CD4-positive, alpha-beta T cell treated with Interleukin-6 at 100 ng/mL for 8 hours (primary cell): ENCODE measurements around the gene MINDY4.

Source experiments
- DNase-seq: peaks from one replicate; pipeline ENCODE4 v3.0.0-alpha.2; 2020; ENCODE audit warnings: mixed read lengths, low spot score

Gene MINDY4

DNA sequence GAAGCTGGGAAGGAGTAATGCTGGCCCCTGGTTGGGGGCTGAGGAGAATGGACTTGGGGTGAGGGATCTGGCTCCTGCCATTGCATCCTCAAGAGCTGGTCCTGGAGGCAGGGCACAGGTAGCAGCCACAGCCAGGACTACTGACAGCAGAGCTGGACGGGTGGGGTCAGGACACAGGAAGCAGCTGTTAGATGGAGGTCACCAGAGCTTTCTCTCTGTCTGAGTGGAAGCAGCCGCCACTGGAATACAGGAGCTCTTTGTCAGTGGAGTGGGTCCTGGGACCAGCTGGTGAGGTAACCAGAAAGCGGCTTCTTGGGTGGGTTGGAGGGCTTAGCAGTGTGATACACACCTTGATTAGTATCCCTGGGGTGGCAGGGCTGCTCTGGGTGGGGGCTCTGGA, 82.4 kb downstream of the MINDY4 start:
- DNase-seq = no peak

DNA sequence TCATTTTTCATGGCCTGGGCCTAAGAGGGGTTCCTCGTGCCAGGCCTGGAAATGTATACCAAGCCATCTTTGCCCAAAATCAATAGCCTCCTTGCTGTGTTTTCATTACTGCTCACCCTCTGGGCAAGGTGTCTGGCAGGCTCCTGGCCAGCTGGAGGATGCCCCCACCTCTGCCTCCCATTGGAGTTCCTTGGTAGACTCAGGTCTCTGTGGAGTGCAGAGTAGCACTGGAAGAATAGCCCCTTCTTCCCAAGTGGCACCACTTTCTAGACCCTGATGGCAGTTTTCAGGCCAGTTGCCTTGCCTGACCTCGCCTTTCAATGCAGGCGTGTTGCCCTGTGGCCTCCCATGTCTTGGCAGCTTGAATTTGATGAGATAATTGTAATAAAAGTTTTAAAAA, 84.7 kb downstream of the MINDY4 start:
- no peak for DNase-seq

DNA sequence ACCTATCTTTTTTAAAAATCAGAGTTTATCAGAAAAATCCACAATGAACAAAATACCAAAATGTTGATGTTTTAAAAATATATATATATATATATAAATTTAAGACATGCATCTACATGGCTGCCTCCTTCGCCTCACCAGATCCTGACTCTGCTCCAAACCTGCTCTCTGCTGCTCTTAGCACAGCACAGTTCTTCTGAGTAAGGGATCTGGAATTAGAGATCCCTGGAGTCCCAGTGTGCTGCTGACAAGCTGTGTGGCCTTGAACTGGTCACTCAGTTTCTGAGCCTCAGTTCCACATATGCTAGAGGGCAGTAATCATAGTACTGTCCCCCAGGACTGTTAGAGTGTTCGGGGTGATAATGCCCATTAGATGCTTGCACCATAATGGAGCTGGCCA, 87.4 kb downstream of the MINDY4 start:
- no peak for DNase-seq

DNA sequence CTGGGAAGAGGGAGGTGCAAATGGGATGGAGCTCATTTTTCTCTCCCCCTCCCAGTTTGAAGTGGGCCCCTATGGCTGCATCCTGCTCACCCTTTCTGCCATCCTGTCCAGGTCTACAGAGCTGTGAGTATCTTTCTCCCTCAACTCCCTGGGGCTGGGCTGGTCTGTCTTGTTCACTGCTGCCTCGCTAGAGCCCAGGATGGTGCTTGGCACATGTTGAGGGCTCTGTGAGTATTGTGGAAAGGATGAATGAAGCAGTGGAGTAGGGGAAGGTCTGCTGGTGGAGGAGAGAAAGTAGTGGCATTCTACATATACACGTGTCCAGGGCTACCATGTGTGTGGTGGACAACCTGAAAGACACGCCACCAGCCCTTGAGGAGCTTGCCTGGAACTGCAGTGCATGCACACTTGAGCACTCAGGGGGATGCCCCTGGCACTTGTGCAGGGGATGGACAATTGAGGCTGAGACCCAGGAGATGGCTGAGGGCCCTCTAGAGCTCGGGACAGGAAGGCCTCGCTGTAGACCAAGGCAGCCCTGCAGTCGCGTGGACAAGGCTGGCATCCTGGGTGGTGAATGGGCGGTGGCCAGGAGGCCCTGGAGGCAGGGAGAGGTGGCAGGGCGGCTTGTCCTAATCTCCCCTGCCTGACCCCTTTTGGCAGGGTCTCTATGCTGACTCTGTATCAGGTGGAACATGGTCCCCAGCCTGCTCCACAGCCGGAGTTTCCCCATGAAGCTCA, 88.2 kb downstream of the MINDY4 start:
- no peak for DNase-seq

DNA sequence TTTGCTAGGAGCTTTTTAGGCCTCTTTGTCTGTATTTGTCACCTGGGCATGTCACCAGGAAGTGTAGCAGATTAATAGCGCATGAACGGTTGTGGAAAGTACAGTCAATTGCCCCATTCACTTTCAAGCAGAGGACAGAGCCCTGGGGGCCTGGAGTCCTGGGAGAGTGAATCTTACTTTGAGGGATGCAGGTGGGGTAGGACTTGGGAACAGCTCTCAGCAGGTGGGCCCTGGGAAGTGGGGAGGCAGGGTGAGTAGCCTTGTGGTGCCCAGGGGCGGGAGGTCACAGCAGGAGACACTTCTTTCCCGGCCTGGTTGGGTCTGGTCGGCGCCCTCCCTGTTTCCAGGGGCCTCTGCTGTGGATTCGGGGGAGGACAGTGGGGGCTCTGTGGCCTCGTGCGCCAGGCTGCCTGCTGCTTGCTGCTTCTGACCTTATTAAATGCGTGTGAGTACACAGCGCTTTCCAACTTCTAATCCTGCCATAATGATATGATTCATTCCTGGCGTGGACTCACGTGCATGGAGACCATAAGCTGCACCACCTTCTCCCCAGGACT, 88.8 kb downstream of the MINDY4 start:
- DNase-seq = no peak

DNA sequence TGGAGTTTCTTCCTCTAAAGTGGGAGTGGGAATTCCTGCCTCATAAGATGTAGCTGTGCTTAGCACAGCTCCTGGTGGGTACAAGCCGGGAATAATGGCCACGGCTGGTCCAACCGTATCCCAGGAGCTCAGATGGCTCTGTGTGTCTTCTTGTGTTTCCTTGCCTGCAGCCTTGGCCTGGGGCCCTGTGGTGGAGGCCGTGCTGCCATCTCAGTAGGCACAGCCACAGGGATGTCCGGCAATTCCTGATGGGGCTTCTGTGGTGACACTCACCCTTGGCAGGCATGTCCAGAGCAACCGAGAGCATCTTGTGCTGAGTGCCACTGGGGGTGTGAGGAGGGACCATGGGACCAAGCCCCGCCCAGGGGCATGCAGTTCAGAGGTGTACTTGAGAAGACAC, 90.4 kb downstream of the MINDY4 start:
- no peak for DNase-seq

DNA sequence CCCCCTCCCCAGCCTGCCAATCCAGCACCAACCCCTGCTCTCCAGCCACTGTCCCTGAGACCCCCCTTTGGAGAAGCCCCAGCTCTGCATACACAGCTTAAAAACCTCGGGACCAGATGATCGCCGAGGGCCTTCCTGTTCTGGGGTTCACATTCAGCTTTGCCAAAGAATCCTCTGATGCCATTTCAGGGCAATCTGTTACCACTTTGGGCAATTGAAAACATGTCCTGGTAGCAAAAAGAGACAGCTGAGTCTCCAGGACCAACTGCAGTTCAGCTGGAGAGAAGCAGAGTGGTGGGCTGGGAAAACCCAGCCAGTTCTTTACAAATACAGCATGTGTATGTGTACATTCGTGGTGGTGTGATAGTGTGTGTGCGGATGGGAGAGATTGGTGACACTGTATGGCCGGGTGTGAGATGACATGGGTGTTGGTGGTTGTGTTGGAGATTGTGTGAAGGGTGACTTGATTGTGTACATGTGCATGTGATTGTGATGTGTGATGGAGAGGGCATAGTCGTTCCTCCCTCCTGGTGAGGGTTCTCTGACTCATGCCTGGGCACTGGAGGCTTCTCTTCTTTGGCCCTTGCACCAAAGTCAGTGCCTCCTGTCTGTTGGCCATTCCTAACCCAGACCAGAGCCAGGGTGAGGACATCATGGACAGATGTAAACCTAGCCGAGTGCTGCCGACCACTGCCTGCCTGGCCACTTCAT, 91.9 kb downstream of the MINDY4 start:
- DNase-seq = no peak

DNA sequence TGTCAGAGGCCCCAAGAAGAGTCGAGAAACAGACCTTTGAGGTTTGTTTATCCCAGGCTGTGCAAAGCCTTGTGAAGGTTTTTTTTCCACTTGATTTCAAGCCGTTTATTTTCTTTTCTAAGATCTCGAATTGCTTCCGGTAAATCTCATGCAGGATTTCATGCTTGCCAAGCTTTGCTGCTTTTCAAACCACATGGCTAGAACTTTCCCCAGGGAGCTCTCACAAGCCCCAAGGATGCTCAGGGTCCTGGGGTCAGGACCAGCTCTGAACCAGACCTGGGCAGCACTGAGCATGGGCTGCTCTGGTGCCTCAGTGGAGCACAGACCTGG, 92.5 kb downstream of the MINDY4 start:
- no peak for DNase-seq

DNA sequence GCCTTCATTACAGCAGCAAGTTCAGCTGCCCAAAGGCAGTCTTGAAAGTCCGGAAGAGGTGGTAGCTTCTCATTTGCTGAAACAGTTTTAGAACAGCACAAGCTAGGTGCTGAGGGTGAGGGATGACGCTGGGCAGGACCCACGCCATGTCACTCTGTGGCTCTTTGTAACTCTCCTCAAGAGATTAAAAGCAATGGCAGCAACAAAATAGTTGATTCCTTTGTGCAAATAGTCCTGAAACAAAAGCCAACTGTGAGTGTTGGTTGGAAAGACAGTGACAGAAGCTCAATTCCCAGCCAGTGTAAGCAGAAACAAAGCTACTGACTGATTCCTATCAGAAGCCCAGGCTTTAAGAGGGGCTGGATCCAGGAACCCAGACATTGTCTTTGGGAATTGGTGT, 92.9 kb downstream of the MINDY4 start:
- no peak for DNase-seq

DNA sequence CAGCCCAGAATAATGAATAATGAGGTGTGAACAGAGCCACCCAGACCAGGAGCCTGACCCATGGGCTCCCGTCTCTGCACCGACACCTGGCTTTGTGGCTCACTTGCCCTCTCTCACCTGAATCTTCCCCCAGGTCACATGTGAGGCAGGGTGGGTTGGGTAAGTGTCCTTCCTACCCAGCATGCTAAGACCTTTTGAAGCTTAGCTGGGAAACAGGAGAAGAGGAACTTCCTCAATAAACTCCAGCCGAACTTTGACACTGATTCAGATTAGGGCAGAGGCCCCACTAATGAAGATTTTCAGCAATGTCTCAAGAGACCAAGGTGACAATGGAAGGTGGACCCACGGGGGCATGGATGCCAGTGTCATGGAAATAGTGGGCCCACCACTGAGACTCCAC, 93.9 kb downstream of the MINDY4 start:
- no peak for DNase-seq

DNA sequence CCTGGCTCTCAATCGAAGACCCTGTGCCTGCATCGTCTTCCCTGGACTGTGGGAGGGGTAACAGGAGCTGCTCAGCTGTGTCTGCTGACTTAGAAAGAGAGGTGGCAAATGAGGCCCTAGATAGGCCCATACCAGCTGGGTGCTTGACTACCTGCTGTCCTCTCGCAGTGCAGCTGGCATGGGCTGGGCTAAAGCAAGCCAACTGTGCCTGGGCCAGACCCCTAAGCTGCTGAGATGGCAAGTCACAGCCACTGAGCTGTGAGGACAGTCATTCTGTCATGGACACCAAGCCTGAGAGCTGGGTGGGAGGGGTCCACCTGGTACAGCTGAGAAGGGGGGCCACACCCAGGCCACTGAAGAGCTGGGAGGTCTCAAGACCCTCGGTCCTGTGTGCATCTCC, 94.6 kb downstream of the MINDY4 start:
- no peak for DNase-seq

DNA sequence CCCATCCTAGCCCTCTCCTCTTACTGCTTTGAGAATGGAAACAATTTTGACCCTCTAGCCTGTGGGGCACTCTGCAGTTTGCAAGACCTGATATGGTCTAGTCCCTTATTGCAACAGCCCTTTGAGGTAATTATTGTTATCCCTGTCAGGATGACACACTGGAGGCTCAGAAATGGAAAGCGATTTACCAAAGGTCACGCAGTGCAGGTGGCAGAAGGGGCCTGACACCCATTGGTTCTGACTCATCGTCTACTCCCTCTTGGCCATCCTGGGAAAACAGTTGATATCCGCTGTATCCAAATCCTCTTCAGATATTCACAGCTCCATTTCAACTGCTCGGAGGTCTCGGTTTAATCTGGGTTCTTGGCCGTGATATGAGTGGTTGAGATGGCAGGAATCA, 95.7 kb downstream of the MINDY4 start:
- DNase-seq = no peak

DNA sequence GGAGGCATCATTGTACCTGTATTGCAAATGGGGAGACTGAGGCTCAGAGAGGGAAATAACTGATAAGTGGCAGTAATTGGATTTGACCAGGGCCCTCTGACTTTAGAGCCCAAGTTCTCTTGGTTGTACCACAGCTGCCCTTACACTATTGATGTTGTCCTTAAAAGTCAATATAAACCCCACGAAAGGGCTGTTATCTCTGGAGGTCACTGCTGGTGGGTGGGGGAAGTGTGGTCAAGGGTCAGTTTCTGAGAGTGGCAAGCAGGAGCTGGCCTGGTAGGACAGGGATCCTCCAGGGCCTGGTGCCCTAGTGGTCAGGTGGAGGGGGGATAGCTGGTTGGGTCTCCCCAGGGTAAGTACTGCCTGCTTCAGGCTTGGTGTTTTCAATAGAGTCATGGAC, 96.3 kb downstream of the MINDY4 start:
- DNase-seq = no peak

DNA sequence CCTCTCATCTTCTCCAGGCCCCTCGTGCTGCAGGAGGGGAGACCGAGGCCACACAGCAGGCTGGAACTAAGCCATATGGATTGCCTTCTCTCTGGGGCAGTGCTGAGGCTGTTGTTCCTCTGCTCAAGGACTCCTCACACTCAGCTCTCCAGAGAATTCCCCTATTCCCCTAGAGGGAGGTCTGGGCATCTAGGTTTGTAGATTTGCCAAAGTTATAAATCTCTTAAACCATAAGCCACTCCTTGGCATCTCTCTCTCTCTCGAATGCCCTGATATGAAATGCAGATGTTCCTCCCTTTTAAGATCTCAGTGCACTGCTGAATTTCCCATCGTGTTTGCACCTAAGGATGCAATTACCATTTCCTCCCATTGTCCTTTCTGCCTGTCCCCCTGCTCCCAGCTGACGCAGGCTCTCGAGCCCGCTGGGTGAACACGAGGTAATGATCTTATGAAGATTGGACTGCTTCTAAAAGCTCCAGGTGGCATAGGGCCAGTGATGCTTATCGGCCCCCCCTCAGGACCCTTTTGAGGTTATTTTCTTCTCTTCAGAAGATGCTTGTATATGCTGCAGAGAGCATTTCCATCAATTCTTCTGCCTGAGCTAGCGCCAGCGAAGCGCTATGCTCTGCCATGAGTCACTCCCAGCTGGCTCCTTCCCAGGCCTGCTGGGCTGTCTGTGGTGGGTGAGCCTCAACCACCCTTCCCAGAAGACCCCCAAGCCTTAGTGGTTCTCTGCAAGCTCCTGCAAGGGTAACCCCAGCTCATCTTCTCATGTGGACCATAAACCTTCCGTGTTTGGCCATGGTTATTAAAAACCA, 98.8 kb downstream of the MINDY4 start:
- DNase-seq = no peak

DNA sequence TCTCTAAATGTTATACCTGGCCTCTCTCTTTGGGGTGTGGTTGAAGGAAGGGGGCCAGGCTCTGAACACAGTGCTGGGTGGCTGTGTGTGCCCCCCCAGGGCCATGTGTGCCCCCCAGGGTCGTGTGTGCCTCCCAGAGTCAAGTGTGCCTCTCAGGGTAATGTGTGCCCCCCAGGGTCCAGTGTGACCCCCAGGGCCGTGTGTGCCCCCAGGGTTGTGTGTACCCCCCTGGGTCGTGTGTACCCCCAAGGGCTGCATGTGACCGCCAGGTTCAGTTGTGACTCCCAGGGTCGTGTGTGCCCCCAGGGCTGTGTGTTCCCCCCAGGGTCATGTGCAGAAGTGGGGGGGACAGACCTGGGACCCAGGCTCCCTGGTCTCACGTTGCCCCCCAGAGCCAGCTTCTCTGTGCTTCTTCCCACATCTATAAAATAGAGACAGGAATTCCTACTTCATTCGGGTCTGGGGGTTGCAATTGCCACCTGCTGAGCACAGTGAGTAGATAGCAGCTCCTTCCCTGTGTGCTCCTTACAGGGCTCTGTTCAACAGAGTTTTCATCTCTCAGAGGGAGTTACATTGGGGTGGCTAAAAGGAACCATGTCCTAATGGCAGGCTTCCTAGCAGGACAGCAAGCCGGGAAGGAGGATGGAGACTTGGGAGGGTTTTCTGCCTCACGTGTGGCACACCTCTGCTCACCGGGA, 99.8 kb downstream of the MINDY4 start:
- DNase-seq = no peak

DNA sequence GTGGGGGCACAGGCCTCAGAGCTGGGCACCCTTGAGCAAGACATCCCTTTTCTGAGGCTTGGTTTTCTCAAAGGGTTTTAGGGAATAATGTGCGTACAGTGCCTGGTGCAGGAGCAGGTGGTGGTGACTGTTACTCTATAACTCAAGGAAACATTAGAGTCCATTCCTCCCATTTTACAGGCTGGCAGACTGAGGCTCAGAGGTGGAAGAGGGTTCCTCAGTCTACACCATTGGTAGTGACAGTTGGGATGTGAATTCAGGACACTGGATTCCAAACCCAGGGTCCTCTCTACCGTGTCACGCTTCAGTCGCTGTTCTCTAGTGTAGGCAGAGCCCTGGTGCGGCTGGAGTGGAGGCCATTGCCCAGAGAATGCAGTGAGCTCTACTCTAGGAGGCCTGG, 100.4 kb downstream of the MINDY4 start:
- DNase-seq = no peak

DNA sequence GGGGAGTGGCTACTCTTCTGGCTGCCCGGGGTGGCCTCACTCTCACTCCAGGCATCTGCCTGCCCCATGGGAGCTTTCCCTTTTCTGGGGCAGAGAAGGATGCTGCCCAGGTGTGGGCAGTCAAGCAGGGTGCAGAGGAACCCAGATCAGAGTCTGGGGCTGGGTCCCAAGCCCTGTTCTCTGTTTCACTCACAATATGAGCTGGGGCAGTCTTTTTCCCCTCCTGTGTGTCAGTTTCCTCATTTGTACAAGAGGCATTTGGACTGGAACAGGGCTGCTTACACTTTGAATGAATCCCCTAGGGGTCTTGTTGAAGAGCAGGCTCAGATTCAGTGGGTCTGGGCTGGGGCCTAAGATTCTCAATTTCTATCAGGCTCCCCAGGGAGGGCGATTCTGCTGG, 102.0 kb downstream of the MINDY4 start:
- no peak for DNase-seq

DNA sequence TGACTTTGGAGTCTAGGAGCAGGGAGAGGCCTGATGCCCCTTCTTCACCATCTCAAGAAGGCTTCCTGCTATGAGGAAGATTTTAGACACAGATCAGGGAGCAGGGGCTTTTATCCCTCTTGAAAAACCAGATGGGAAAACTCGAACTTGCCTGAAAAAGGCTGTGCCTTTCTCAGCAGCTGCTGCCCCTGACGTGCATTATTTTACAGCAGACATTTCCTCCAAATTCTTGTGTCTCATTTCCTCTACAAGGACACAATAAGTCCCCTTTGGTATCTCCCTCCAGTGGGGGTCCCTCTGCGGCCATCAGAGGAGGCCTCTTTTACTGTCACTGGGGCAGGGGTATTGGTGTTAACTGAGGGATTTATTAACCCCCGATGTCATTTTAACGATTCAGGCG, 102.4 kb downstream of the MINDY4 start:
- no peak for DNase-seq

DNA sequence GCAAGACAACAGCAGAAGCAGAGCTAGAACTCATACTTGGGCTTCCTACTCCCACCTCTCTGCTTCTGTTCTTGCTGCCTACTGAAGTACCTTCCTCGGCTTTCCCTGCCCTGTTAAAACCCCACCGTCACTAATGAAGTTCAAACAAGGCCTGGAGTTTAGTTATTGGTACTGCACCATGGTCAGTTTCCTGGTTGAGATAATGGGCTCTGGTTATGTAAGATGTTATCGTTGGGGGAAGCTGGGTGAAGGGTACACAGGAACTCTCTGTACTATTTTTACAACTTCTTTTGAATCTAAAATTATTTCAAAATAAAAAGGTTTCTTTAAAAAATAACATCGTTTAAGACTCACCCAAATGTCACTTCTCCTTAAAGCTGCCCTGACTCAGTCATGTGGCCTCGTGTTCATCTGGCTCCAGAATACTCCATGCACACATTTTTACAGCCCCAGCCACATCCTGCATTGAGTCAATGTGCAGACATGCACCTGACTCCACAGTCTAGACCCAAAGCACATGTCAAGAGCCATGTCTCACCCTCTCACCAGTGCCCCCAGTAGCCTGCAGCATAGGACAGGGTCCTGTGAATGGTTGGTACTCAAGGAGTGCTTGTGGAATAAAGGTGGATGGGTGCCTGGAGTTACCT, 103.6 kb downstream of the MINDY4 start:
- DNase-seq = no peak

DNA sequence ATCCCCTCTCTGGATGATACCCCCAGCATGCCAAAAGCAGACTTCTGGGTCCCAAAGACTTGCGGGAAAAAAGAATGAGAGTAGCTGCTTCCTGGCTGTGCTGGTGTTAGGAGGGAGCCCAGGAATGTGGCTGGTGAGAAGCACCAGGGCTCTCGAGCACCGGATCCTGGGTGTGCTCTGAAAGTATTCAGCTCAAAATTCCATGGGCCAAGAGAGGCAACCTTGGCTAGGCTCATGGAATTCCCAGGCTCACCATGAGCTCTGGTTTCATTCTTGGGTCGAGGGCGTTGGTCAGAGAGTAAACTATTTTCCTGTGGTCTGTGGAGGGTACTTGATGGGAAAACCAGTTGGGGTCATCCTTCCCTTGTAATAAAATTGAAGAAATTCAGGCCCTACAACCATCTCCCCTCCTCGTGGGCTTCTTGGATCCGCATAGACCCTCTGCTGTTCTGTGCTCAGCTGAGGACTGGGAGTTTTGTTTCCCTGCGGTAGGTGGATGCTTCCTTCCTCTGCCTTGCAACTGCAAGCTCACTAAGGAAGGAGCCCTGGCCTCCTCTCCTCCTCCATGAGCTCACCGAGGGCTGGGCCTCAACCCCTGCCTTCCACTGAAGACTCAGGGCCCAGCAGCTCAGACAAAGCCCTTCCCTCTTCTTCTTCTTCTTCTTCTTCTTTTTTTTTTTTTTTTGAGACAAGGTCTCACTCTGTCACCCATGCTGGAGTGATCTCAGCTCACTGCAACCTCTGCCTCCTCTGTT, 106.0 kb downstream of the MINDY4 start:
- DNase-seq = no peak

DNA sequence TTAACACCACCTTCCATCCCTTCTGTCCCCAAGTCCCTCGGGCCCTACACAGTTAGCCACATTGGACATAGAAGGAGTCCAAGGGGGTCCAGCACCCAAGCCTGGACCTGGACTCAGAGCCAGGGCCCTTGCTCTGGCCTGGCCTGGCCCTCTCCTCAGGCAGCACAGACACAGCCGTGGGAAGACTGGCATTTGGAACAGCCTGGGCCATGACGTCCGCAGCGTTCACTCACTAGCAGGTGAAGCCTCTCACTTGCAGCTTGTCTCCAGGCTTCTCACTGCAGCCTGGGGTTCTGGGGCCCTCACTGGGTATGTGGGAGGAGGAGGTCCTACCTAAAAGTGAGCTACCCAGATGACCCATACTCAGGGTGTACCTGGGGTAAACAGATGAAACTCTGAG, 106.8 kb downstream of the MINDY4 start:
- no peak for DNase-seq
